ENCODE results near the gene LAD1. TPM values are rescaled to one million over a fixed set of nuclear protein-coding genes. Genes with fewer than 3 reads are reported as not detected.

Gene LAD1
- total RNA-seq, 4 donors from 2014 or later: 175 to 303 (median 218) TPM

GRCh38 chr1:201436969-201437368 lies 37.8 kb upstream of the LAD1 start:
- H3K36me3 ChIP-seq: no peaks in the 10 kb centered on the region
- peaks cover 10% of the 10 kb centered on the region for H3K4me1 ChIP-seq
- H3K27me3 ChIP-seq: no peaks in the 10 kb centered on the region
- no peak for DNase-seq (ENCODE audit: low spot score in 2 of 2)
- TF ChIP-seq POLR2AphosphoS5 (IDR thresholded peaks at IDR 0.05) (no peak), CTCF (IDR thresholded peaks at IDR 0.05) (no peak), EP300 (IDR thresholded peaks at IDR 0.05) (no peak), POLR2A (IDR thresholded peaks at IDR 0.05) (no peak)
- H3K9me3 ChIP-seq: no peaks in the 10 kb centered on the region
- H3K27ac ChIP-seq: no peak overlapping the region
- no peak overlapping the region for H3K4me3 ChIP-seq
- 61% methylated on average over 3 of the region's 3 CpGs for WGBS

- no peaks in the 10 kb centered on the region for H3K27me3 ChIP-seq
- no peak overlapping the region for H3K27ac ChIP-seq
- H3K4me3 ChIP-seq: no peak overlapping the region
- H3K4me1 ChIP-seq: peaks cover 10% of the 10 kb centered on the region
- no peaks in the 10 kb centered on the region for H3K9me3 ChIP-seq
- no peaks in the 10 kb centered on the region for H3K36me3 ChIP-seq
- no peak for DNase-seq (ENCODE audit: low spot score in 2 of 2)
- 73% methylated on average over 6 of the region's 6 CpGs for WGBS
- no peak for TF ChIP-seq POLR2AphosphoS5 (IDR thresholded peaks at IDR 0.05)
- no peak for TF ChIP-seq EP300 (IDR thresholded peaks at IDR 0.05)
- no peak for TF ChIP-seq POLR2A (IDR thresholded peaks at IDR 0.05)
Observed at GRCh38 chr1:201436393-201436792, 37.3 kb upstream of the LAD1 start.

GRCh38 chr1:201434266-201434665 lies 35.1 kb upstream of the LAD1 start:
- TF ChIP-seq POLR2A (IDR thresholded peaks at IDR 0.05) (no peak), CTCF (IDR thresholded peaks at IDR 0.05) (no peak), EP300 (IDR thresholded peaks at IDR 0.05) (no peak), POLR2AphosphoS5 (IDR thresholded peaks at IDR 0.05) (no peak)
- Histone ChIP-seq H3K27ac (no peak overlapping the region), H3K27me3 (peaks cover 3% of the 10 kb centered on the region), H3K4me1 (peaks cover 10% of the 10 kb centered on the region), H3K9me3 (no peaks in the 10 kb centered on the region), H3K36me3 (no peaks in the 10 kb centered on the region), H3K4me3 (no peak overlapping the region)
- WGBS: 84% methylated on average over 3 of the region's 3 CpGs
- DNase-seq (ENCODE audit: low spot score in 2 of 2): no peak

GRCh38 chr1:201433609-201434008 lies 34.5 kb upstream of the LAD1 start:
- Histone ChIP-seq H3K27me3 (peaks cover 3% of the 10 kb centered on the region), H3K4me3 (no peak overlapping the region), H3K4me1 (peaks cover 10% of the 10 kb centered on the region), H3K9me3 (no peaks in the 10 kb centered on the region), H3K27ac (no peak overlapping the region), H3K36me3 (no peaks in the 10 kb centered on the region)
- no peak for TF ChIP-seq EP300 (IDR thresholded peaks at IDR 0.05)
- no peak for TF ChIP-seq POLR2A (IDR thresholded peaks at IDR 0.05)
- no peak for TF ChIP-seq CTCF (IDR thresholded peaks at IDR 0.05)
- TF ChIP-seq POLR2AphosphoS5 (IDR thresholded peaks at IDR 0.05): no peak
- DNase-seq (ENCODE audit: low spot score in 2 of 2): no peak
- WGBS: 87% methylated on average over 6 of the region's 6 CpGs

- DNase-seq (ENCODE audit: low spot score in 2 of 2): no peak
- H3K27ac ChIP-seq: no peak overlapping the region
- TF ChIP-seq POLR2AphosphoS5 (IDR thresholded peaks at IDR 0.05): no peak
- no peak for TF ChIP-seq CTCF (IDR thresholded peaks at IDR 0.05)
- no peak for TF ChIP-seq POLR2A (IDR thresholded peaks at IDR 0.05)
- no peak for TF ChIP-seq EP300 (IDR thresholded peaks at IDR 0.05)
- H3K27me3 ChIP-seq: peaks cover 3% of the 10 kb centered on the region
- no peak overlapping the region for H3K4me3 ChIP-seq
- no peaks in the 10 kb centered on the region for H3K9me3 ChIP-seq
- 94% methylated on average over 4 of the region's 4 CpGs for WGBS
- no peaks in the 10 kb centered on the region for H3K36me3 ChIP-seq
- peaks cover 6% of the 10 kb centered on the region for H3K4me1 ChIP-seq
Observed at GRCh38 chr1:201430776-201431175, 31.7 kb upstream of the LAD1 start.

Data from suprapubic skin (tissue), 4 donors.